GM12865 (cell line): ENCODE data around the gene ARF5.

ENCODE experiments used
- DNase-seq: peaks from one replicate; pipeline ENCODE4 v3.0.0; 2010; ENCODE audit warnings: low read depth
- H3K4me3 ChIP-seq: 2 replicates; pipeline ENCODE4 v1.5.1; 2011; ENCODE audit warnings: mild to moderate bottlenecking, low read depth, low read length, control low read depth
- CTCF ChIP-seq: IDR thresholded peaks from 2 replicates; pipeline ENCODE4 v1.5.1; 2011; ENCODE audit warnings: low read length, control low read depth, low read depth, inconsistent platforms; ENCODE audit not compliant: insufficient read depth; ENCODE audit errors: missing control alignments

The ARF5 gene

GRCh38 chr7:127618042-127618441, 29.8 kb downstream of the ARF5 start, which contains the start of gene PAX4:
PAX4 (minus strand) TSS chr7:127618142; CDS start chr7:127615928, 2,214 bp downstream.
- DNase-seq: no peak
- TF ChIP-seq CTCF: no peak
- no peak within 1 kb of the TSS for H3K4me3 ChIP-seq

- H3K4me3 ChIP-seq: no peak overlapping the region
- no peak for DNase-seq
- TF ChIP-seq CTCF: no peak
These were observed 30.6 kb downstream of the ARF5 start for GRCh38 chr7:127618775-127619174.

- no peak for TF ChIP-seq CTCF
- peak; percentile 7 for DNase-seq
- H3K4me3 ChIP-seq: no peak overlapping the region
These were observed 31.6 kb downstream of the ARF5 start for GRCh38 chr7:127619681-127620405.

- no peak for TF ChIP-seq CTCF
- DNase-seq: no peak
- no peak overlapping the region; the same call in 1 of the 2 replicates for H3K4me3 ChIP-seq
These were observed 32.4 kb downstream of the ARF5 start for GRCh38 chr7:127620406-127621233.

GRCh38 chr7:127625331-127625730, 37.1 kb downstream of the ARF5 start:
- DNase-seq: no peak
- H3K4me3 ChIP-seq: no peak overlapping the region
- TF ChIP-seq CTCF: no peak

- no peak overlapping the region for H3K4me3 ChIP-seq
- no peak for TF ChIP-seq CTCF
- DNase-seq: no peak
These were observed 40.2 kb downstream of the ARF5 start for GRCh38 chr7:127628445-127628844.
